ENCODE results near the gene TMPRSS15.

GRCh38 chr21:18334066-18334465 lies 69.5 kb downstream of the TMPRSS15 start:
- TF ChIP-seq EZH2 (IDR thresholded peaks at IDR 0.05) (no peak), POLR2AphosphoS5 (IDR thresholded peaks at IDR 0.05; ENCODE audit: borderline replicate concordance, low read depth, low read length) (no peak)

Measured in SK-N-MC (cell line).